Measurements from ENCODE around the gene ARHGEF12. TPM values are rescaled to one million over a fixed set of nuclear protein-coding genes. Genes with fewer than 3 reads are reported as not detected.
A peak's percentile ranks its signal among the peaks of the same experiment; 100 is the strongest.

Gene ARHGEF12
- total RNA-seq, 4 donors from 2014 or later: 52.9 to 77.3 (median 61.4) TPM

- Histone ChIP-seq H3K9me3 (no peaks in the 10 kb centered on the region), H3K36me3 (no peaks in the 10 kb centered on the region), H3K27ac (peak overlapping the region; percentile 97 to 99 (median 98)), H3K4me3 (peak overlapping the region; percentile 73 to 86 (median 79)), H3K27me3 (no peaks in the 10 kb centered on the region), H3K4me1 (peaks cover 26 to 40% of the 10 kb centered on the region in 2 donors)
- no peak for TF ChIP-seq CTCF (IDR thresholded peaks at IDR 0.05 in 4 of 5, conservative IDR thresholded peaks at IDR 0.05 in 1 of 5)
- TF ChIP-seq POLR2A (IDR thresholded peaks at IDR 0.05): no peak
- in situ Hi-C loops (cut with MboI; ENCODE audit: low sequenced_read_pairs in 4 of 4): loop anchor here in 2 of 4 donors (25.0 kb wide), 1 partner anchor 102 kb away; no protein-coding TSS in a partner anchor
- ATAC-seq (peak; percentile 36 to 47), DNase-seq (peak in 1 of 2 donors; percentile 55)
- intact Hi-C loops (cut with DNase I; ENCODE audit: low total_unique reads): loop anchor here (1.0 kb wide), 1 partner anchor 97 kb away; no protein-coding TSS in a partner anchor
Observed at GRCh38 chr11:120335556-120335907, 681 bp upstream of the ARHGEF12 start.

GRCh38 chr11:120336641-120337354, 585 bp downstream of the ARHGEF12 start:
- H3K27ac ChIP-seq: peak overlapping the region; percentile 97 to 99 (median 98)
- ATAC-seq (peak; percentile 22 to 35), DNase-seq (peak in 1 of 2 donors; percentile 49)
- in situ Hi-C loops (cut with MboI; ENCODE audit: low sequenced_read_pairs in 4 of 4): loop anchor here in 2 of 4 donors (25.0 kb wide), 1 partner anchor 101 kb away; no protein-coding TSS in a partner anchor
- H3K27me3 ChIP-seq: no peaks in the 10 kb centered on the region
- no peaks in the 10 kb centered on the region for H3K36me3 ChIP-seq
- peak overlapping the region; percentile 81 to 96 (median 90) for H3K4me3 ChIP-seq
- intact Hi-C loops (cut with DNase I; ENCODE audit: low total_unique reads): loop anchor here (2.0 kb wide), 2 partner anchors 56 to 64 kb away; no protein-coding TSS in a partner anchor
- no peaks in the 10 kb centered on the region for H3K9me3 ChIP-seq
- peaks cover 35 to 45% of the 10 kb centered on the region in 2 donors for H3K4me1 ChIP-seq
- TF ChIP-seq POLR2A (IDR thresholded peaks at IDR 0.05) (no peak), CTCF (IDR thresholded peaks at IDR 0.05 in 4 of 5, conservative IDR thresholded peaks at IDR 0.05 in 1 of 5) (no peak)

GRCh38 chr11:120337355-120338106, 1.3 kb downstream of the ARHGEF12 start:
- ATAC-seq: no peak
- intact Hi-C loops (cut with DNase I; ENCODE audit: low total_unique reads): loop anchor here (2.0 kb wide), 2 partner anchors 55 to 63 kb away; no protein-coding TSS in a partner anchor
- peaks cover 40 to 48% of the 10 kb centered on the region in 2 donors for H3K4me1 ChIP-seq

More at GRCh38 chr11:120337355-120338106, 1.3 kb downstream of the ARHGEF12 start:
- Histone ChIP-seq H3K27ac (peak overlapping the region; percentile 97 to 99 (median 98)), H3K36me3 (no peaks in the 10 kb centered on the region), H3K27me3 (no peaks in the 10 kb centered on the region), H3K4me3 (peak overlapping the region; percentile 81 to 96 (median 90)), H3K9me3 (no peaks in the 10 kb centered on the region)
- in situ Hi-C loops (cut with MboI; ENCODE audit: low sequenced_read_pairs in 4 of 4): loop anchor here in 2 of 4 donors (25.0 kb wide), 1 partner anchor 100 kb away; no protein-coding TSS in a partner anchor
- no peak for TF ChIP-seq POLR2A (IDR thresholded peaks at IDR 0.05)
- TF ChIP-seq CTCF (IDR thresholded peaks at IDR 0.05 in 4 of 5, conservative IDR thresholded peaks at IDR 0.05 in 1 of 5): no peak
- DNase-seq: no peak
